HK-2 (cell line): ENCODE measurements around the gene SETD4.

Experiments
- DNase-seq: peaks from one replicate; pipeline ENCODE4 v3.0.0-alpha.2; 2018; ENCODE audit not compliant: unreplicated experiment

Gene SETD4

GRCh38 chr21:36008505-36008904, 51.8 kb downstream of the SETD4 start:
- DNase-seq = no peak

GRCh38 chr21:36005879-36006400, 54.4 kb downstream of the SETD4 start:
- no peak for DNase-seq

- DNase-seq = no peak
Measured at GRCh38 chr21:36005018-36005417, 55.3 kb downstream of the SETD4 start.

- DNase-seq = no peak
Measured at GRCh38 chr21:36004441-36004840, 55.9 kb downstream of the SETD4 start.

- no peak for DNase-seq
Measured at GRCh38 chr21:36003776-36004175, 56.5 kb downstream of the SETD4 start.

GRCh38 chr21:35996217-35996616, 64.1 kb downstream of the SETD4 start:
- no peak for DNase-seq

- DNase-seq = no peak
Measured at GRCh38 chr21:35995522-35996088, 64.7 kb downstream of the SETD4 start.

GRCh38 chr21:35994613-35995012, 65.7 kb downstream of the SETD4 start:
- no peak for DNase-seq

GRCh38 chr21:35993875-35994490, 66.3 kb downstream of the SETD4 start:
- DNase-seq = no peak

- no peak for DNase-seq
Measured at GRCh38 chr21:35991131-35991530, 69.2 kb downstream of the SETD4 start.

GRCh38 chr21:35990609-35991008, 69.7 kb downstream of the SETD4 start:
- DNase-seq = no peak

- DNase-seq = no peak
Measured at GRCh38 chr21:35989138-35989735, 71.1 kb downstream of the SETD4 start.

- no peak for DNase-seq
Measured at GRCh38 chr21:35988416-35989137, 71.7 kb downstream of the SETD4 start.

GRCh38 chr21:35987475-35987874, 72.9 kb downstream of the SETD4 start:
- DNase-seq = no peak

GRCh38 chr21:35984654-35985361, 75.5 kb downstream of the SETD4 start:
- no peak for DNase-seq
